IMR-90 (cell line): ENCODE data around the gene SOX5. TPM values are rescaled to one million over a fixed set of nuclear protein-coding genes. Genes with fewer than 3 reads are reported as not detected.

ENCODE experiments used
- ATAC-seq: fragments of 200-7000 bp; cut with Tn5 transposase; 2 replicates; pipeline ENCODE4 v1.9.1; 2020; ENCODE audit warnings: low read depth, mild to moderate bottlenecking, moderate library complexity
- BruUV-seq: library from RNA; stranded (reverse); fragments of 400-500 nt; replicated peaks from 2 replicates; lab custom pipeline; 2021; lab: Mats Ljungman, UMichigan
- CTCF ChIA-PET: fragments of 300-600 bp; formaldehyde crosslinking; extraction: SDS; loops from one replicate; lab custom pipeline; 2021; ENCODE audit warnings: antibody characterized with exemption; lab: Yijun Ruan, JAX
- POLR2A ChIA-PET: fragments of 300-600 bp; sonication (Branson Sonifier 250); formaldehyde crosslinking; loops from one replicate; lab custom pipeline; 2022; ENCODE audit warnings: antibody characterized with exemption; ENCODE audit not compliant: unreplicated experiment; lab: Charles Lee
- DNase-seq: peaks from one replicate; pipeline ENCODE4 v3.0.0; 2013
- H2AFZ ChIP-seq: replicated peaks from 2 replicates; pipeline ENCODE3; 2013; ENCODE audit warnings: low read length, mild to moderate bottlenecking; ENCODE audit not compliant: poor library complexity
- H2AK5ac ChIP-seq: 2 replicates; pipeline ENCODE4 v1.6.1; 2013; ENCODE audit warnings: low read depth, low read length, inconsistent platforms
- H2AK9ac ChIP-seq: replicated peaks from 2 replicates; pipeline ENCODE3; 2013; ENCODE audit warnings: mild to moderate bottlenecking, low read depth, low read length, moderate library complexity; ENCODE audit not compliant: poor library complexity
- H2BK120ac ChIP-seq: 2 replicates; pipeline ENCODE4 v1.6.1; 2013; ENCODE audit warnings: low read depth, low read length, inconsistent platforms
- H2BK15ac ChIP-seq: 3 replicates; pipeline ENCODE4 v1.6.1; 2013; ENCODE audit warnings: low read depth, low read length, inconsistent platforms
- H2BK20ac ChIP-seq: 2 replicates; pipeline ENCODE4 v1.6.1; 2013; ENCODE audit warnings: low read depth, mild to moderate bottlenecking, inconsistent platforms, low read length, moderate library complexity
- H2BK5ac ChIP-seq: 2 replicates; pipeline ENCODE4 v1.6.1; 2013; ENCODE audit warnings: mild to moderate bottlenecking, low read depth, low read length, inconsistent platforms; ENCODE audit not compliant: poor library complexity, severe bottlenecking
- H3K14ac ChIP-seq: replicated peaks from 2 replicates; pipeline ENCODE4 v1.6.1; 2013; ENCODE audit warnings: low read depth, low read length, inconsistent platforms
- H3K18ac ChIP-seq: 2 replicates; pipeline ENCODE4 v1.6.1; 2013; ENCODE audit warnings: low read depth, low read length, control low read depth
- H3K23ac ChIP-seq: 2 replicates; pipeline ENCODE4 v1.6.1; 2013; ENCODE audit warnings: low read depth, low read length, inconsistent platforms
- H3K27ac ChIP-seq: 2 replicates; pipeline ENCODE4 v1.5.1; 2013; ENCODE audit warnings: mild to moderate bottlenecking, control low read depth, low read length; ENCODE audit not compliant: insufficient read depth
- H3K27me3 ChIP-seq: 2 replicates; pipeline ENCODE4 v1.6.1; 2013; ENCODE audit warnings: low read length; ENCODE audit not compliant: control insufficient read depth, insufficient read depth
- H3K36me3 ChIP-seq: 2 replicates; pipeline ENCODE4 v1.6.1; 2013; ENCODE audit warnings: low read length, mixed read lengths; ENCODE audit not compliant: control insufficient read depth, insufficient read depth
- H3K4ac ChIP-seq: 2 replicates; pipeline ENCODE4 v1.6.1; 2013; ENCODE audit warnings: low read depth, low read length, inconsistent platforms
- H3K4me1 ChIP-seq: 2 replicates; pipeline ENCODE4 v1.6.1; 2013; ENCODE audit warnings: low read length, mixed read lengths; ENCODE audit not compliant: control insufficient read depth, insufficient read depth
- H3K4me2 ChIP-seq: 2 replicates; pipeline ENCODE4 v1.6.1; 2013; ENCODE audit warnings: low read depth, mild to moderate bottlenecking, control low read depth, low read length, moderate library complexity
- H3K4me3 ChIP-seq: 2 replicates; pipeline ENCODE4 v1.5.1; 2013; ENCODE audit warnings: low read depth, mild to moderate bottlenecking, control low read depth, low read length, moderate library complexity; ENCODE audit not compliant: insufficient read depth
- H3K56ac ChIP-seq: 2 replicates; pipeline ENCODE4 v1.6.1; 2013; ENCODE audit warnings: low read length, inconsistent platforms; ENCODE audit not compliant: insufficient read depth; ENCODE audit errors: extremely low read depth
- H3K79me1 ChIP-seq, 2 experiments: 2 replicates each; pipeline ENCODE4 v1.6.1; 2013; ENCODE audit warnings: low read length in 2 of 2, inconsistent platforms in 1 of 2, low read depth in 1 of 2
- H3K9ac ChIP-seq: 2 replicates; pipeline ENCODE4 v1.6.1; 2013; ENCODE audit warnings: low read depth, low read length, control low read depth
- H3K9me1 ChIP-seq: 2 replicates; pipeline ENCODE4 v1.6.1; 2013; ENCODE audit warnings: low read length, inconsistent platforms; ENCODE audit not compliant: insufficient read depth
- H3K9me3 ChIP-seq: 2 replicates; pipeline ENCODE4 v1.6.1; 2013; ENCODE audit warnings: low read length; ENCODE audit not compliant: control insufficient read depth, insufficient read depth
- H4K20me1 ChIP-seq: 2 replicates; pipeline ENCODE4 v1.6.1; 2013; ENCODE audit warnings: low read length, inconsistent platforms; ENCODE audit not compliant: insufficient read depth
- H4K5ac ChIP-seq: 2 replicates; pipeline ENCODE4 v1.6.1; 2013; ENCODE audit warnings: mild to moderate bottlenecking, low read depth, low read length, control low read depth
- H4K8ac ChIP-seq, 2 experiments: 2 replicates each; pipeline ENCODE4 v1.6.1; 2013; ENCODE audit warnings: low read depth in 2 of 2, low read length in 2 of 2, control low read depth in 1 of 2, inconsistent platforms in 1 of 2
- H4K91ac ChIP-seq: 2 replicates; pipeline ENCODE4 v1.6.1; 2013; ENCODE audit warnings: low read depth, low read length, inconsistent platforms; ENCODE audit not compliant: insufficient read depth
- BHLHE40 ChIP-seq: fragments of 150-350 bp; IDR thresholded peaks from 2 replicates; pipeline ENCODE4 v1.6.1; 2016; ENCODE audit warnings: mild to moderate bottlenecking, low read depth, low read length
- CEBPB ChIP-seq: IDR thresholded peaks from 2 replicates; pipeline ENCODE4 v1.6.1; 2012; ENCODE audit warnings: low read depth, low read length, improper control_type of control experiment
- CHD1 ChIP-seq: IDR thresholded peaks from 2 replicates; pipeline ENCODE4 v1.6.1; 2012; ENCODE audit warnings: low read depth, low read length, improper control_type of control experiment
- FOS ChIP-seq: fragments of 150-350 bp; IDR thresholded peaks from 2 replicates; pipeline ENCODE4 v1.6.1; 2016; ENCODE audit warnings: low read depth, low read length
- MAFK ChIP-seq: IDR thresholded peaks from 2 replicates; pipeline ENCODE4 v1.6.1; 2012; ENCODE audit warnings: low read depth, low read length, improper control_type of control experiment
- MAZ ChIP-seq: IDR thresholded peaks from 2 replicates; pipeline ENCODE4 v1.6.1; 2012; ENCODE audit warnings: low read depth, mild to moderate bottlenecking, low read length, improper control_type of control experiment, moderate library complexity, borderline replicate concordance
- MXI1 ChIP-seq: IDR thresholded peaks from 2 replicates; pipeline ENCODE4 v1.6.1; 2012; ENCODE audit warnings: low read depth, mild to moderate bottlenecking, low read length, moderate library complexity, borderline replicate concordance
- NFE2L2 ChIP-seq: fragments of 150-350 bp; IDR thresholded peaks from 2 replicates; pipeline ENCODE4 v1.6.1; 2016; ENCODE audit warnings: low read depth, mild to moderate bottlenecking, low read length
- POLR2A ChIP-seq: IDR thresholded peaks from 2 replicates; pipeline ENCODE4 v1.6.1; 2012; ENCODE audit warnings: mild to moderate bottlenecking, low read depth, low read length
- RAD21 ChIP-seq: IDR thresholded peaks from 2 replicates; pipeline ENCODE4 v1.6.1; 2012; ENCODE audit warnings: low read length, improper control_type of control experiment
- RCOR1 ChIP-seq: IDR thresholded peaks from 2 replicates; pipeline ENCODE4 v1.6.1; 2012; ENCODE audit warnings: mild to moderate bottlenecking, low read length, improper control_type of control experiment; ENCODE audit not compliant: insufficient replicate concordance
- RFX5 ChIP-seq: IDR thresholded peaks from 2 replicates; pipeline ENCODE4 v1.8.0; 2012; ENCODE audit warnings: low read depth, mild to moderate bottlenecking, low read length, moderate library complexity
- SMC3 ChIP-seq: fragments of 150-350 bp; IDR thresholded peaks from 2 replicates; pipeline ENCODE4 v1.6.1; 2016; ENCODE audit warnings: low read depth, mild to moderate bottlenecking, antibody characterized with exemption, low read length, moderate library complexity
- WGBS, 2 experiments: methylation state at CpG; one replicate each; pipeline versions ENCODE4 v1.1.5 to v1.1.7; 2013; ENCODE audit warnings: missing lambda C conversion rate in 2 of 2; ENCODE audit not compliant: insufficient read length in 1 of 2; ENCODE audit errors: extremely low coverage in 2 of 2; 5-methylcytosine and 5-hydroxymethylcytosine counted together
- dilution Hi-C: fragments of 300-500 bp; cut with HindIII; formaldehyde crosslinking; loops from one replicate; pipeline ENCODE4 v1.14.3; 2018; ENCODE audit warnings: low sequenced_read_pairs; ENCODE audit not compliant: unreplicated experiment
- in situ Hi-C: fragments of 300-500 bp; cut with MboI; formaldehyde crosslinking; loops from 3 replicates; pipeline ENCODE4 v1.14.3; 2019; ENCODE audit warnings: low sequenced_read_pairs, inconsistent platforms, mixed read lengths
- intact Hi-C: fragments of 100-400 bp; cut with micrococcal nuclease; formaldehyde crosslinking; loops from 2 replicates; pipeline ENCODE4 v1.10.0; 2022
- polyA plus RNA-seq, 3 experiments: library from polyadenylated mRNA; depleted of rRNA; stranded (reverse); fragments of >200 nt; gene quantifications; 2 replicates each; pipeline ENCODE4 v1.2.3, GENCODE V29; 2012; ENCODE audit warnings: low replicate concordance in 1 of 3
- total RNA-seq: library from RNA; depleted of rRNA; stranded (reverse); fragments of >200 nt; gene quantifications from 2 replicates; pipeline ENCODE4 v1.2.3, GENCODE V29; 2012
- TF ChIP-seq, protein P1 (sequence below): fragments of 150-350 bp; IDR thresholded peaks from 2 replicates; pipeline ENCODE4 v1.6.1; 2016; ENCODE audit warnings: low read depth, mild to moderate bottlenecking, low read length, moderate library complexity, borderline replicate concordance
- TF ChIP-seq, protein P2 (sequence below): fragments of 150-350 bp; IDR thresholded peaks from 2 replicates; pipeline ENCODE4 v1.6.1; 2017; ENCODE audit warnings: mild to moderate bottlenecking, antibody characterized with exemption, low read length, low read depth
- TF ChIP-seq, protein P3 (sequence below): conservative IDR thresholded peaks from 2 replicates; pipeline ENCODE4 v1.5.1; 2012; ENCODE audit warnings: mild to moderate bottlenecking, low read depth, low read length, improper control_type of control experiment

SOX5 gene
- total and polyA plus RNA-seq, 2 of the 4 experiments (the other 2 are of a cell fraction) = 1.1 to 13.1 TPM

DNA sequence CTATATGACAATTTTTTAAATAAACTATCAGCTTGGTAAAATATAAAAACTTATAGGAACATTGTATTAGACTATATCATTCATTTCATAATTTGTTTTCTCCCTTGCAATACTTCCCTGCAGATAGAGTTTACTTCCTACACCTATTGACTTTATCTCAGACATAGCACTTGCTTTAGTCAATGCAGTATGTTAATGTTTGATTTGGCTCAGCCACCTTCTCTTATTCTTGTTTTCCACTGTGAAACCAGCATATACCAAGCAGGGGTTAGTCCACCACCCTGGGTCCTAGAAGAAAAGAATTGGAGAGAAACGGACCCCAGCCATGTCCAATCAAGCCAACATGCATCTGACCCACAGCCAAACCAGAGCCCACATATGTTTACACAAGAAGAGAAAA is 10.4 kb upstream of the SOX5 start:
- Histone ChIP-seq H2BK20ac (no peak overlapping the region), H4K5ac (no peak overlapping the region), H3K56ac (no peak overlapping the region), H3K18ac (no peak overlapping the region), H2BK5ac (no peak overlapping the region), H3K27me3 (no peaks in the 10 kb centered on the region), H2BK120ac (no peak overlapping the region), H3K79me1 (no peaks in the 10 kb centered on the region), H2AK9ac (no peak overlapping the region), H3K4me2 (no peak overlapping the region), H3K23ac (no peak overlapping the region), H4K8ac (no peak overlapping the region), H3K14ac (no peak overlapping the region), H3K36me3 (no peaks in the 10 kb centered on the region), H3K9ac (no peak overlapping the region), H3K27ac (no peak overlapping the region), H3K9me3 (no peaks in the 10 kb centered on the region), H2BK15ac (no peak overlapping the region), H2AFZ (no peak overlapping the region), H3K4me3 (no peak overlapping the region), H3K9me1 (no peaks in the 10 kb centered on the region; the same call in 1 of the 2 replicates), H3K4me1 (no peaks in the 10 kb centered on the region), H4K91ac (no peak overlapping the region), H2AK5ac (no peak overlapping the region), H4K20me1 (no peaks in the 10 kb centered on the region), H3K4ac (no peak overlapping the region)
- BruUV-seq = no TSS peak
- no CpG with 5 or more reads among the region's 1 CpG for WGBS, 2 experiments
- dilution Hi-C loops (no loop called here), in situ Hi-C loops (no loop called here), intact Hi-C loops (loop anchor here (10.0 kb wide), 1 partner anchor 815 kb away; no protein-coding TSS in a partner anchor)
- ATAC-seq = no peak
- ChIA-PET CTCF (no interaction called here), POLR2A (no interaction called here)
- TF ChIP-seq, protein P1, sequence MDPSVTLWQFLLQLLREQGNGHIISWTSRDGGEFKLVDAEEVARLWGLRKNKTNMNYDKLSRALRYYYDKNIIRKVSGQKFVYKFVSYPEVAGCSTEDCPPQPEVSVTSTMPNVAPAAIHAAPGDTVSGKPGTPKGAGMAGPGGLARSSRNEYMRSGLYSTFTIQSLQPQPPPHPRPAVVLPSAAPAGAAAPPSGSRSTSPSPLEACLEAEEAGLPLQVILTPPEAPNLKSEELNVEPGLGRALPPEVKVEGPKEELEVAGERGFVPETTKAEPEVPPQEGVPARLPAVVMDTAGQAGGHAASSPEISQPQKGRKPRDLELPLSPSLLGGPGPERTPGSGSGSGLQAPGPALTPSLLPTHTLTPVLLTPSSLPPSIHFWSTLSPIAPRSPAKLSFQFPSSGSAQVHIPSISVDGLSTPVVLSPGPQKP = no peak
- TF ChIP-seq RCOR1 (no peak), POLR2A (no peak), MAZ (no peak), BHLHE40 (no peak), RFX5 (no peak), CEBPB (no peak), CHD1 (no peak), RAD21 (no peak), SMC3 (no peak), MAFK (no peak), MXI1 (no peak), NFE2L2 (no peak), FOS (no peak)
- TF ChIP-seq, protein P2, sequence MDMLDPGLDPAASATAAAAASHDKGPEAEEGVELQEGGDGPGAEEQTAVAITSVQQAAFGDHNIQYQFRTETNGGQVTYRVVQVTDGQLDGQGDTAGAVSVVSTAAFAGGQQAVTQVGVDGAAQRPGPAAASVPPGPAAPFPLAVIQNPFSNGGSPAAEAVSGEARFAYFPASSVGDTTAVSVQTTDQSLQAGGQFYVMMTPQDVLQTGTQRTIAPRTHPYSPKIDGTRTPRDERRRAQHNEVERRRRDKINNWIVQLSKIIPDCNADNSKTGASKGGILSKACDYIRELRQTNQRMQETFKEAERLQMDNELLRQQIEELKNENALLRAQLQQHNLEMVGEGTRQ = no peak
- TF ChIP-seq, protein P3, sequence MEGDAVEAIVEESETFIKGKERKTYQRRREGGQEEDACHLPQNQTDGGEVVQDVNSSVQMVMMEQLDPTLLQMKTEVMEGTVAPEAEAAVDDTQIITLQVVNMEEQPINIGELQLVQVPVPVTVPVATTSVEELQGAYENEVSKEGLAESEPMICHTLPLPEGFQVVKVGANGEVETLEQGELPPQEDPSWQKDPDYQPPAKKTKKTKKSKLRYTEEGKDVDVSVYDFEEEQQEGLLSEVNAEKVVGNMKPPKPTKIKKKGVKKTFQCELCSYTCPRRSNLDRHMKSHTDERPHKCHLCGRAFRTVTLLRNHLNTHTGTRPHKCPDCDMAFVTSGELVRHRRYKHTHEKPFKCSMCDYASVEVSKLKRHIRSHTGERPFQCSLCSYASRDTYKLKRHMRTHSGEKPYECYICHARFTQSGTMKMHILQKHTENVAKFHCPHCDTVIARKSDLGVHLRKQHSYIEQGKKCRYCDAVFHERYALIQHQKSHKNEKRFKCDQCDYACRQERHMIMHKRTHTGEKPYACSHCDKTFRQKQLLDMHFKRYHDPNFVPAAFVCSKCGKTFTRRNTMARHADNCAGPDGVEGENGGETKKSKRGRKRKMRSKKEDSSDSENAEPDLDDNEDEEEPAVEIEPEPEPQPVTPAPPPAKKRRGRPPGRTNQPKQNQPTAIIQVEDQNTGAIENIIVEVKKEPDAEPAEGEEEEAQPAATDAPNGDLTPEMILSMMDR = no peak
- DNase-seq = no peak
